NOMO-1 treated with DMSO at 0.1 percent for 48 hours (cell line): ENCODE measurements around the gene ST3GAL5.

ENCODE experiments used
- DNase-seq: peaks from one replicate; lab custom pipeline; 2025; ENCODE audit not compliant: unreplicated experiment; lab: John Stamatoyannopoulos, UW

Gene ST3GAL5

DNA sequence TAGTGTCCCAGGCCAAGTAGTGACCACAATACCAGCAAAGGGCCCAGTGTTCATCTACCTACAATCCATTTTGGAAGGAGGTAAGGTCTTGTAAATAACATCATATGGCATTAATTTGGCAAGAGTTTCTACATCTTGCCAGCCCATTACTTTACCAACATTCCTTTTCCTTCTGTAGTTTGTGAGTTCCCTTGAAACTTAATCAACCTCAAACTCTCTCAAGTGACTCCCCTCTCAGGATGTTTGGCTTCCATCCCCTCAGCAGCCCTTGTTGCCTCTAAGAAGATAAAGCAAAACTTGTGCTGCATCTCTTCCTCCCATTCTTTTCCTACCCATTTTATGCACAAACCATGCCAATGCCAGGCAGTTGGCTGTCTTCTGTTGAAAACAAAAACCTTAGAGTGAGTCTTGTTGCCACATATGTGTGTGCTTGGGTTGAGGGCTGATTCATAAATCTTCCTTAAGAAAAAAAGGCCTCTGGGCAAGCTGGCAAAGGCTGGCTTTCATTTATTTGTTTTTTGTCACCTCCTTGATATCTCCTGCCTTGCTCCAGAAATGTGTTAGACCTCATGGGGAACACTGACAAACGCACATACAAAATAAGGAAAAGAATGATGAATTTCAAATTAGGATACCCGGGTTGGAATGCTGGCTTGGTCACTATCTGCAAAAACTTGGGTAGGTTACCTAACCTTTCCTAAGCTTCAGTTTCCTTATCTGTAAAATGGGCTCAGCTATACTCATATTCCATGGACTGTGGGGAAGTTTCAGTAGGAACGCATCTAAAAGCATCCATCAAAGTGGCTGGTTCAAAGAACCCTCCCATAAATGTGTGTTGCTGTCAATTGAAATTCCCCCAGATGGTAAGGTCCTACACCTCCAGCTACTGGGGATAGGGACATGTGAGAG lies 29.4 kb upstream of the ST3GAL5 start:
- no peak for DNase-seq

DNA sequence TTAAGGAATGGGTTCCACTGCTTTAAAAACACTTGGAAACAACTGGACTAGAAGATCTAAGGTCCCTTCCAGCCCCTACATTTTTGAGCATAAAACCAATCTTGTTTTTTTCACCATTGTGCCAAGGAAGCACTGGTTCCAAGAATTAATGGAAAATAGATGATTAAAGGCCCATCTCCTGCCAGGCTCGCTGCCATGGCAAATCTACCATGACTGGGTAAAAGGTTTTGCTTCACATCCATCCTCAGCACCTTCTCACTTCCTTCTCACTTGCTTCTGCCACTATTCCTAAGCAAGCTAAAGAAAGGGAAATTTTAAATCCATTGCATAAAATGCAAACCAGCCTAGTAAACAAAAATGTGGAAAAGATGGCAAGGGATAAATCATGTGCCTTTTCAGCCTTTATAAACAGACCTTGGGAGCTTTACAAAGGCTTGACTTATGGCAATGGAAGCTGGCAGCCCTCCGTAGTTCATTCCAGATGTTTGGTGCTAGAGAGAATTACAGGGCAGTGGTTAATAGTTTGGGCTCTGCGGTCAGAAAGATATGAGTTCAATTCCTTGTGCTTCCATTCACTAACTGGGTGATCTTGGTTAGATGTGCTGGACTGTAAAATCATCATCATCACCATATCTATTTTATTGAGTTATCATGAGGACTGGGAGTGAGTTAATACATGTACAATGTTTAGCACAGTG lies 27.0 kb upstream of the ST3GAL5 start:
- no peak for DNase-seq

DNA sequence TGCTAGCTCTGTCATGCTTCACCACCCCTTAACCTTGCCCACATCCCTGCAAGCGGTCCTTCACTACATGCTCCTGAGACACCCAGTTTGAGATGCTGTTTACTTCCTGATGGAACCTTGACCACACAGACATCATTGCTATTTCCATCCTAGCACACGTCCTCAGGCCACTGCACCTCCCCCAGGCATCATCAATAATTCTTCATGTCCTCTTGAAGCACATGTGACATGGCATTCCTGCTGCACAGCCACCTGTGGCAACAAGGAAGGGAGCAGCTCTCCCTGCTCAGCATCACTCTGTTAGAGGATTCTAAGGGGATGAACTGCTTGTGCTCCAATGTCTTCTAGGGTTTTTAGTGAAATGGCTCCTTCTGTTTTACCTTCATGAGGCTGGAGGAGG lies 26.1 kb upstream of the ST3GAL5 start:
- DNase-seq: no peak

DNA sequence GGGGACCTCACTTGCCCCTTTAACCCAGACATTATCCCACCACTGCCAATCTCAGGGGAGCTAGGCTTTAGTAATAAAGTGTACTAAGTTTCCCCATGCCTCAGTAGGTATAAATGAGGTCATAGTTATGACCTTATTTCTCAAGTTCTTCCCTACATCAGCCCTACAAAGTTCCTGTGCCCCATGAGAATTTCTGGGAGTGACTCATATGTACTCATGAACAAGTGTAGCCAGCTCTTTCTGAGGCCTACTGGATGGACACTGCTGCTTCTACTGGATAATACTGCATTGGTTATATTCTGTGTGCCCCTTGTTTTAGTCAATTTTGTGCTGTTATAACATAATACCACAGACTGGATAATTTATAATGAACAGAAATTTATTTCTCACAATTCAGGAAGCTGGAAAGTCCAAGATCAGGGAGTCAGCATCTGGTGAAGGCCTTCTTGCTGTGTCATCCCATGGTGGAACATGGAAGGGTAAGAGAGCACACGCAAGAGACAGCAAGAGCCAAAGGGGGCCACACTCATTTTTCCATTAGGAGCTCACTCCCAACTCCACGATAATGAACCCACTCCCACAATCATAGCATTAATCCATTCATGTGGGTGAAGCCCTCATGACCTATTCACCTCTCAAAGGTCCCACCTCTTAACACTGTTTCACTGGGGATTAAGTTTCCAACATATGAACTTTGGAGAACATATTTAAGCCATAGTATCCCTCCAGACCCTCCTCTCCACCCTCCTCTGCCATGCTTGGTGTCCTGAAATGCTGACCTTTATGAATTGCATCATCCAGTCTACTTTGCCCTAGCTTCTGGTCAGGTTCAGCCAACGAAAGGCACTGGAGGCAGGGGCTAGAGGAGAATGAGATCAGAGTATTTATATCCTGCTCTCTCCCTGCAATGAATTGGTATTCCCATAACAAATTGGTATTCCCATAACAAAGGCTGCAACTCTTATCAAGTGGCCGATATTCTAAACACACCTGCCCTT lies 25.4 kb upstream of the ST3GAL5 start:
- no peak for DNase-seq

DNA sequence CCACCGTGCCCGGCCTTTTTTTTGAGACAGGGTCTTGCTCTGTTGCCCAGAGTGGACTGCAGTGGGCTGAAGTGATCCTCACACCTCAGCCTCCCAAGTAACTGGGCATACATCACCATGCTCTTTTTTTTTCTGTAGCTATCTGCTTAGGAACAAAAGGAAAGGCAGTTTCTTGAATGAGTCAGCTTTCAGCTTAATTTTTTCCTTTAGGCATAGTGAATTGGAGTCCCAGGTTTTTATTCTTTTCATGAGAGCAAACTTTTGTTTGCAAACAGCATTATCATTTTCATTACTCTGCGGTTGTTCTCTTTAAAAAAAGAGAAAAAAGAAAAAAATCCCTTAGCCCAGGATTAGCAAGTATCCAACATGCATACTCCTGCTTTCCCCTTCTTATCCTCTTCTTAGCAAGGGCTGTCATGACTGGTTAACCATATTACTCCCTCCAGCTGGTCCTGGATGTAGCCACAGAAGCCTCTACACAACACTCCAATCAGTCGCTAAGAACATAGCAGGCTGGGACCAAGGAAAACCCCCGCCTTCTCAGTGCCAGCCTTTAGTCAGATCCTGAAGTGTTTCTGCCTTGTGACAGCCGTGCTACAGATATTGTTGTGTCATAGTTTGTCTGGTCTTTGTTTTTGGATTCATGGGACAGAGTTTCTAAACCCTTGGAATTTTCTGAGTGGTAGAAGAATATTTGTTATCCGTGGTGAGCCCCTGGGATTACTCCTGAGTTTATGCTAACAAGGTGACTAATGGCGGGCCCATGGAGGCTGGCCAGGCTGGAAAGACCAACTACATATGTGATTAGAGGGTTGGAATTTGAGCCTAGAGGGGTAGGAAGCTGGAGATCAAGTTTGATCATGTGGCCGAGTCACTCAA lies 23.3 kb upstream of the ST3GAL5 start:
- DNase-seq: no peak

DNA sequence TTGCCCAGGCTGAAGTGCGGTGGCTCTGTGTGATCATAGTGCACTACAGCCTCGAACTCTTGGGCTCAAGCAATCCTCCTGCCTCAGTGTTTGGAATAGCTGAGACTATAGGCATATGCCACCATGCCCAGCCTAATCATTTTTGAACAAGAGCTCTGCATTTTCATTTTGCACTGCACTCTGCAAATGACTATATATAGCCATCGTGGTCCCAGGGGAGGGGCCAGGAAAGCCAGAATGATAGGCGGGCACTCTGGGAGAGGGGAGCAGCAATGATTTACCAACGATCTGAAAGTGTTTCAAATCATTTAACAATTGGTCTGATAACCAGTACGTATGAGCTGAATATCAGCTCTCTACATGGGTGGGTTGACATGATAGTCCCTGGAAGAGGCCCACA lies 22.3 kb upstream of the ST3GAL5 start:
- no peak for DNase-seq

DNA sequence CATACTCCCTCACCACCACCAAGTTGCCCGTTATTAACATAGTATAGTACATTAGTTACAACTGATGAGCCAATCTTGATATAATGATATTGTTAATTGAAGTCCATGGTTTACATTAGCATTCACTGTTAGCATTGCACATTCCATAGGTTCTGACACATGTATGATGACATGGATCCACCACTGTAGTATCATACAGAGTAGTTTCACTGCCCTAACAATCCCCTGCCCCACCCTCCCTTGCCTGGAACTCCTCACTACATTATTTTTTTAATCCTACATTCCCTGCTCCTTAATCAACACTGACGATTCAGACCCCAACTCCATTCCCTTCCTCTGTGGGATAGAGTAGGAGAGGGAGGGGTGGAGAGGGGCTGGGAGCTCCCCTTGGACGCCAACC lies 20.2 kb upstream of the ST3GAL5 start:
- DNase-seq: no peak

DNA sequence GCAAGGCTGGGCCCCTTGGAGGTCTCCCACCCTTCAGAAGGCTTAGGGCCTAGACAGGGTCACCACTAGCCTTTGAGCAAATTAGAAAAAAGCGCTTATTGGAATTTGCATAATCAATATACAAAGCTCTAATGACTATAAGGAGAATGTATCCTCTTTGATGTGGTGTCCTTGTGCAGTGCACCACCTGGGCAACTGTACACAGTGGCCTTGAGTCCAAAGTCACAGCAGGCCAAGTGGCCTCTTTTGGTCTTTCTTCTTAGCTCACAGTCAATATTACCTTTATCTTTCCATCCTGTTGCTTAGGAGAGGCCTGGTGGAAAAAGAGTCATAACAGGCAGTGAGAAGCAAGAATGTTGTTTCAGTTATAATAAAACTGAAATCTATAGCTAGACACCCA lies 19.7 kb upstream of the ST3GAL5 start:
- DNase-seq: no peak

DNA sequence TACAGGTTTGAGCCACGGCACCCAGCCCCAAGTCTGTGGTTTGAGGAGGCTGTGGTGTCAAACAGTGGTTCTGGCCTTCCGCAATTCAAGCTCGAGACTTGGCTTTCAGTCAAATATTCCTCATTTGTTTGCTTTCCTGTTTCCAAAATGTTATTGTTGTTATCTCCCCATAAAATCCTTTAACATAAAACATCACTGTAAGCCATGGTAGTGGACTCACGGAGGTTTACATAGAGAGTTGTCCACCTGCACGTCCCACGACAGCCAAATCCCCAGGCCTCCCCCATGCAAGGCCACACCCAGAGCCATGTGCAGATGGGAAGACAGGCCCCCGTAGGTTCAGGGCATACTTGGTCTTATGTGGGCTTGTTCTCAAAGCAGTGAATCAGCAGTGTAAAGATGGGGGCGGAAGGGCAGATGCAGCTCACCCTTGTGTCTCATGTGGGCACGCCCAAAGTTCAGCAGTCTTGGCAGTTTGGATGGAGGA lies 18.9 kb upstream of the ST3GAL5 start:
- DNase-seq: no peak

DNA sequence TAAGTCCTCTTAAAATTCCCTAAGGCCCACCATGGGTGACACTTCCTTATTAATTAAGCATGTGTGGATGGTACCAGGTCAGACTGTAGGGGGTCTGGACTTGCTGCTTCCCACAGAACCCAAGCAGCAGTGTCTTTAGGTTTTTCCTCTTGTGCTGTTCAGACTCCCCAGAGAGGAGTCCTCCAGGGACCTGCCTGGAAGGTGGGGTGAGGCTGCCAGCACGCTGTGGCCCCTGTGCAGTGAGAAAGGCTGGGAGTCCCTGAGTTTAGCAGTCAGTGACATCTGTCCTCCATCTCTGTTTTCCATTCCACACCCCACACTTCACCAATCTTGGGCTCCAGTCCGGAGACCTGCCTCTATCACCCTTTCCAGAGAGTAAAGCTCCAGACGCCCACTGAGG lies 18.0 kb upstream of the ST3GAL5 start:
- DNase-seq: no peak

DNA sequence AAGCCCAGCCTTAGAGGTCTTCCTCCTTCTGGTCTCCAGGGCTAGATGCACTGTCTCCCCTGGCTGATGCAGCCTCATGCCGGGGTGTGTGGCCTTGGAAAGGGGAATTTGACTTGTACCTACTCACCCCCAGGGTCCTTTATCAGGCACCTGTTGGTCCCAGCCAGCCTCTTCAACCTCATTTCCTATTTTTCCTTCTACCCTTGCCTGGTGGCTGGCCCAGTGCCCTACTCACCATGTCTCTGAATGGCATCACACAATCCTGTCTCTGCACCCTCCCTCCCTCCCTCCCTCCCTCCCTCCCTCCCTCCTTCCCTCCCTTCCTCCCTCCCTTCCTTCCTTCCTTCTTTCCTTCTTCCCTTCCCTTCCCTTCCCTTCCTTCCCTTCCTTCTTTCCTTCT lies 17.1 kb upstream of the ST3GAL5 start:
- DNase-seq: no peak

DNA sequence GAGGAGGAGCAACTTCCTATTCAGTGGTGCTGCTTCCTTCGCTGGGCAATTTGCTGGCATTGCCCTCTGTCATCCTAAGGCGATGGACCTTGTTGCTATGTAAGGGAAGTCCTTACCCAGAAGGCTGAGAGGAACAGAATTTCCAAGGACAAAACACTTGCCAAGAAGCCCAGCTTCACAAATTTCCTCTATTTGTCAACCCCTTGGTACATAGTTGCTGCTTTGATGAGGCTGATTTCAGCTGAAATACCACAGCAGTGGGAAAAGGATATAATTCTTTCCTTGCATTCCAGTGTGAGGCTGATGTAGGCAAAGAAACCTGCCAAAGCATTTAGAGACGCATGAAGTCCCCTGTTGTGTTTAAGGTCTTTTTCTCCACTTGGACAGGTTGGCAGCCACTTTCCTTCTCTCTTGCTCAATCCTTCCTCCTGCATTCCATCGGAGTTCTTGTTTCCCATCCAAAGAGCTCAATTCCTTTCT lies 16.4 kb upstream of the ST3GAL5 start:
- no peak for DNase-seq

DNA sequence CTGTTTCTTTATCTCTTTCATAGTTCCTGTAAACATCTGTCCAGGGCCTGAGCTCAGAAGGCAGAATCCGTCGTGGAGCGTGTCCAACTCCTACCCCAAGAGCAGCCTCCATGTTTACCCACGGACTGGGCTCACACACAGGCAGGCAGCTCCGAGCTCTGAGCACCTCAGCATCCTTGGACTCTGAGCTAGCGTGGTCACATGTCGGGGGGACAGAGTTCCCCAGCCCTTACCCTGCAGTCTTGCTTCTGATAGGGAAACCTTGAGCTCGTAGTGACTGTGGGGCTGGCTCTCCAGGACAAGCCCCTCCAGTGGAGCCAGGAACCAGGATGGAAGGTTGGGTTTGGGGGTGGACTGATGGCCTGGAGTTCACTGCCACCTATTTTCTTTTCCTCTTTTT lies 15.1 kb upstream of the ST3GAL5 start:
- no peak for DNase-seq

DNA sequence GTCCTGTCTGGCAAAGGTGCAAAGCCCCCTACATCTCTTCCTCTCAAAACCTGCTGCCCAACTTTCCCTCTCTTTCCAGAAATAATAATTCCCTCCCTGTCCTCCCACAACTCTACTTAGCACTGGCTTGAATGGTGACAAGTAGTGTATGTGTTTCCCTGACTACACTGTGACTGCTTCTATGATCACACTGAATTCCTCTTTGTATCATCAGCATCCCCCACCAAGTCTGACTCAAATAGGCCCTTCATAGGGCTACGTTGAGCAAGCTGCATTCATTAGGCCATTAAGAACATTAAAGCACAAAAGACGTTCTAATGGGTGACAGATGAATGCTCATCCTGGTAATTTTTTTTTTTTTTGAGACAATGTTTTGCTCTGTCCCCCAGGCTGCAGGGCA lies 13.7 kb upstream of the ST3GAL5 start:
- no peak for DNase-seq

DNA sequence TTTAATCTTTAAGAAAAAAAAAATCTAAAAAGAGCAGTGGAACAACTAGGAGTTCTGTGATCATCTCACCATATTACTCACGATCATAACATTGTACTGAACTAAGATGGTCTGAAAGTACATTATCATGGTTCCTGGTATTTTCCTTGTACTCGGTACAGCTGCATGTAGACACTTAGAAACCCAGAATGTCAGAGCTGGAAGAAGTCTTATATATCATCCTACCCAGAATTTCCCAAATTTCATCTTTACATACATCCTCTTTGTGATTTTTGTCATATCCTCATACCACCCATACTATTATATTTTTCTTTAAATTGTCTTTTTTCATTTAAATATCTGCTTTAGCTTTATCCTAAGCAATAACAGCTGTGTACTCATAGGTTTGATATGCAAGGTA lies 12.4 kb upstream of the ST3GAL5 start:
- no peak for DNase-seq

DNA sequence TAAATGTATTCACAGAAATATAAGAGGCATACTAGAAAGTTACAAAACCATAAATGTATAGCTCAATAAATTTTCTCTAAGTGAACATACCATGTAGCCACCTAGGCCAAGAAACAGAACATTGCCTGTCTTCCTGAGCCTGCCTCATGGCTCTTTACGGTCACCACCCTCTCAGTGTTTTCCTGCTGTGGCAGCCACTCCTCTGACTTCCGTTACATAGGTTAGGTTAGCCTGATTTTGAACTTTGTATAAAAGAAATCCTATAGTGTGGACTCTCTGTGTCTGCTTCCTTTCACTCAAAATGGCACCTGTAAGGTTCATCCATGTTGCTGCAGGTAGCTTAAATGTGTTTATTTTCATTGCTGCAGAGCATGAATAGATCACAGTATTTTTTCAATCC lies 11.6 kb upstream of the ST3GAL5 start:
- no peak for DNase-seq

DNA sequence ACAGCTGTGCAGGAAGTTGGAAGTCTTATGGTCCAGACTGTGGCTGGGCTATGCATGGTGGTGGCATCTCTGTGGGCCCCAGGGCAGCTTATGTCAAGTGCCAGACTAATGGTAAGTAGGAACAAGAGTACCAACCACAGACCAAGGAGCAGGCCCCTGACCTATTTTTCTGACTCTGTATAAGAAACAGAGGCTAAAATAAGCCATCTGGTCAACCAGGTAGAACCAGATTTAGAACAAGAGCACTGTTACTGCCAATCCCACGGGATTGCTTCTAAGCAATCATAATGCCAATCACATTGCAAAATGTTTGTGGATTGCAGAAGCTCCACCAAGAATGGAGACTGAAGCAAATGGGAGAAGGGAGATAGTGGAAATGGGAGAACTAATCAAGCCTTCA lies 11.1 kb upstream of the ST3GAL5 start:
- DNase-seq: no peak

DNA sequence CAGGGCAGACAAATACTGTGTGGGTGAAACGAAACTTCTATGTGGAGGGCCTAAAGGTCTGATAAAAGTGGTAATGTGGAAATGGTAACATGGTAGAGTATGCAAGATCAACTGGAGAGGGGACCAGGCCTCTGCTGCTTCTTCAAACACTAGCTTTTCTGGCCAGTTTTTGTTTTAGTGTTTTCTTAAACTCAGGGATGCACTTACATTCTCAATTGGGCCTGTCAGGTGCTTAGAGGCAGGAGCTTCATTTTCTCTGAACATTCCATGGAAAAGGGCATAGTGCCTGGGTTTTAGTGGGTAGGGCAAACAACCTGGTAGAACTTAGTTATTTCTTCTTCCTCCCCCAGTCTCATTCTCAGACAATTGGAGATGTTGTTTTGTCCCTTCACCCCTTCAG lies 10.5 kb upstream of the ST3GAL5 start:
- no peak for DNase-seq

DNA sequence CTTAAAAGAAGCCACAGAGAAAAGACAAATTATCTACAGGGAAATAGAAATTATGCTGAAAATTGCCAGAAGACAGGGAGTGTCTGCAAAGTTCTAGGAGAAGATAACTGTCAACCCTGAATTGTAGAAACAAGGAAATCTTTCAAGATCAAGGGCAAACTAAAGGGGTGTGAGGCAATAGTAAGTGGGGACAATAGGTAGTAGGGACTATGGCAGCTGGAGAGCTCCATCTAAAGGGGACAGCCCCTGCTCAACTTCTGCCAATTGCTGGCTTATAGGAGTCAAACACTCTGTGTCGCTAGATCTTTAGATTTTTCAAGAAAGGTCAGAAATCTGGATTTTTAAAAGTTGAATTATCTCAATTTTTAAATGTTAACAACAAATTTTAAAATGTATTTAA lies 10.1 kb upstream of the ST3GAL5 start:
- DNase-seq: no peak
